SU-DHL-6 (cell line): ENCODE measurements around the gene PODXL2.

Experiments
- CTCF ChIP-seq: fragments of 200-600 bp; sonication (generic); IDR thresholded peaks from one replicate; pipeline ENCODE4 v1.5.1; 2017; ENCODE audit warnings: antibody characterized with exemption, mild to moderate bottlenecking, low read length, moderate library complexity; ENCODE audit not compliant: insufficient read depth, poor library complexity, severe bottlenecking
- EZH2phosphoT487 ChIP-seq: fragments of 200-600 bp; sonication (generic), shearing (Covaris generic); conservative IDR thresholded peaks from 2 replicates; pipeline ENCODE4 v1.6.1; 2018; ENCODE audit warnings: mild to moderate bottlenecking, antibody characterized with exemption, low read length, moderate library complexity, mixed read lengths

- TF ChIP-seq CTCF (no peak), EZH2phosphoT487 (no peak)
Measured at GRCh38 chr3:127712461-127712860, 83.5 kb downstream of the PODXL2 start.
